ENCODE data around the gene PSMD5. TPM values are rescaled to one million over a fixed set of nuclear protein-coding genes. Genes with fewer than 3 reads are reported as not detected.

The PSMD5 gene
- total RNA-seq, 1 experiment from 2014 or later: 68.1 TPM

- Mint-ChIP-seq H3K36me3 (ENCODE audit: insufficient read depth, unreplicated experiment) (no peaks in the 10 kb centered on the region), H3K4me1 (ENCODE audit: low read depth, unreplicated experiment) (peaks cover 11% of the 10 kb centered on the region), H3K9me3 (ENCODE audit: unreplicated experiment) (no peaks in the 10 kb centered on the region), H3K27me3 (ENCODE audit: insufficient read depth, unreplicated experiment) (no peaks in the 10 kb centered on the region), H3K4me3 (ENCODE audit: unreplicated experiment) (no peak overlapping the region), H3K27ac (ENCODE audit: unreplicated experiment) (no peak overlapping the region)
- H3K36me3 ChIP-seq (ENCODE audit: control insufficient read depth, insufficient read depth, low read length): peaks cover 1% of the 10 kb centered on the region; the same call in 1 of the 2 replicates
- ChIA-PET CTCF (no interaction called here), POLR2A (no interaction called here)
- DNase-seq: no peak
- no peaks in the 10 kb centered on the region for H3K27me3 ChIP-seq (replicated peaks; ENCODE audit: control insufficient read depth, insufficient read depth, low read length)
- no peak for TF ChIP-seq CTCF (IDR thresholded peaks at IDR 0.05; ENCODE audit: insufficient read depth in 1 of 2, low read depth in 1 of 2, low read length in 1 of 2, severe bottlenecking in 1 of 2, unreplicated experiment in 1 of 2)
- no TSS peak for BruUV-seq (replicated peaks)
- no peaks in the 10 kb centered on the region for H3K9me3 ChIP-seq
- 0 out of 2 replicates have a peak, but pooled peaks cover 12% of the 10 kb centered on the region for H3K4me1 ChIP-seq
- no peak overlapping the region for H3K4me3 ChIP-seq (ENCODE audit: low read depth, low read length)
- intact Hi-C loops (cut with micrococcal nuclease; ENCODE audit: unreplicated experiment): no loop called here
Measured at GRCh38 chr9:120853198-120853597, 10.5 kb upstream of the PSMD5 start.

GRCh38 chr9:120852240-120853010 lies 9.7 kb upstream of the PSMD5 start:
- no peak overlapping the region for H3K4me3 Mint-ChIP-seq (ENCODE audit: unreplicated experiment)
- POLR2A ChIA-PET: no interaction called here
- TF ChIP-seq CTCF (IDR thresholded peaks at IDR 0.05; ENCODE audit: insufficient read depth in 1 of 2, low read depth in 1 of 2, low read length in 1 of 2, severe bottlenecking in 1 of 2, unreplicated experiment in 1 of 2): no peak
- Histone ChIP-seq H3K4me3 (ENCODE audit: low read depth, low read length) (no peak overlapping the region), H3K4me1 (0 out of 2 replicates have a peak, but pooled peaks cover 12% of the 10 kb centered on the region), H3K27me3 (replicated peaks; ENCODE audit: control insufficient read depth, insufficient read depth, low read length) (no peaks in the 10 kb centered on the region), H3K9me3 (no peaks in the 10 kb centered on the region), H3K36me3 (ENCODE audit: control insufficient read depth, insufficient read depth, low read length) (peaks cover 1% of the 10 kb centered on the region; the same call in 1 of the 2 replicates)
- intact Hi-C loops (cut with micrococcal nuclease; ENCODE audit: unreplicated experiment): no loop called here
- no peak overlapping the region for H3K27ac Mint-ChIP-seq (ENCODE audit: unreplicated experiment)
- no peak for DNase-seq
- no peaks in the 10 kb centered on the region for H3K27me3 Mint-ChIP-seq (ENCODE audit: insufficient read depth, unreplicated experiment)
- TSS peak; percentile 3 for BruUV-seq (replicated peaks)
- peaks cover 14% of the 10 kb centered on the region for H3K4me1 Mint-ChIP-seq (ENCODE audit: low read depth, unreplicated experiment)
- CTCF ChIA-PET: no interaction called here
- no peaks in the 10 kb centered on the region for H3K9me3 Mint-ChIP-seq (ENCODE audit: unreplicated experiment)
- H3K36me3 Mint-ChIP-seq (ENCODE audit: insufficient read depth, unreplicated experiment): no peaks in the 10 kb centered on the region

GRCh38 chr9:120851449-120851848 lies 8.7 kb upstream of the PSMD5 start:
- Histone ChIP-seq H3K27me3 (replicated peaks; ENCODE audit: control insufficient read depth, insufficient read depth, low read length) (no peaks in the 10 kb centered on the region), H3K36me3 (ENCODE audit: control insufficient read depth, insufficient read depth, low read length) (peaks cover 1% of the 10 kb centered on the region; the same call in 1 of the 2 replicates), H3K9me3 (no peaks in the 10 kb centered on the region), H3K4me1 (peaks cover 19% of the 10 kb centered on the region), H3K4me3 (ENCODE audit: low read depth, low read length) (no peak overlapping the region)
- Mint-ChIP-seq H3K4me3 (ENCODE audit: unreplicated experiment) (no peak overlapping the region), H3K36me3 (ENCODE audit: insufficient read depth, unreplicated experiment) (no peaks in the 10 kb centered on the region), H3K4me1 (ENCODE audit: low read depth, unreplicated experiment) (peaks cover 24% of the 10 kb centered on the region), H3K27ac (ENCODE audit: unreplicated experiment) (no peak overlapping the region), H3K9me3 (ENCODE audit: unreplicated experiment) (no peaks in the 10 kb centered on the region), H3K27me3 (ENCODE audit: insufficient read depth, unreplicated experiment) (no peaks in the 10 kb centered on the region)
- CTCF ChIA-PET: interaction anchor here (0.6 kb wide), 3 partner anchors 76 to 140 kb away, joined by 3 to 11 read pairs (median 8); no protein-coding TSS in a partner anchor
- POLR2A ChIA-PET: no interaction called here
- intact Hi-C loops (cut with micrococcal nuclease; ENCODE audit: unreplicated experiment): no loop called here
- no TSS peak for BruUV-seq (replicated peaks)
- TF ChIP-seq CTCF (IDR thresholded peaks at IDR 0.05; ENCODE audit: insufficient read depth in 1 of 2, low read depth in 1 of 2, low read length in 1 of 2, severe bottlenecking in 1 of 2, unreplicated experiment in 1 of 2): no peak
- no peak for DNase-seq
